Thymus (tissue), 11 donors: ENCODE measurements around the gene KCNG2. TPM values are rescaled to one million over a fixed set of nuclear protein-coding genes. Genes with fewer than 3 reads are reported as not detected.

ENCODE experiments used
- DNase-seq, 9 donors: peaks; one replicate each; pipeline ENCODE4 v3.0.0-alpha.2; 2013; ENCODE audit warnings: low spot score in 9 of 9, low read depth in 6 of 9, missing footprints in 1 of 9
- H3K27ac ChIP-seq, 2 donors: one replicate each; pipeline ENCODE4 v1.5.1; 2013; ENCODE audit warnings: control low read depth in 1 of 2, low read depth in 1 of 2, low read length in 1 of 2, mild to moderate bottlenecking in 1 of 2, moderate library complexity in 1 of 2
- H3K27me3 ChIP-seq, 2 donors: one replicate each; pipeline ENCODE4 v1.5.1; 2013; ENCODE audit warnings: low read length in 1 of 2; ENCODE audit not compliant: control insufficient read depth in 2 of 2, insufficient read depth in 1 of 2
- H3K36me3 ChIP-seq, 2 donors: one replicate each; pipeline ENCODE4 v1.5.1; 2013; ENCODE audit warnings: low read length in 1 of 2, mild to moderate bottlenecking in 1 of 2, moderate library complexity in 1 of 2; ENCODE audit not compliant: control insufficient read depth in 2 of 2, insufficient read depth in 2 of 2
- H3K4me1 ChIP-seq, 2 donors: one replicate each; pipeline ENCODE4 v1.5.1; 2013; ENCODE audit warnings: low read length in 2 of 2; ENCODE audit not compliant: control insufficient read depth in 2 of 2, insufficient read depth in 2 of 2
- H3K4me3 ChIP-seq, 2 donors: one replicate each; pipeline ENCODE4 v1.5.1; 2013; ENCODE audit warnings: low read length in 2 of 2, control low read depth in 1 of 2, mild to moderate bottlenecking in 1 of 2
- H3K9me3 ChIP-seq, 2 donors: one replicate each; pipeline ENCODE4 v1.5.1; 2013; ENCODE audit warnings: low read length in 1 of 2, mild to moderate bottlenecking in 1 of 2; ENCODE audit not compliant: control insufficient read depth in 2 of 2, insufficient read depth in 1 of 2
- WGBS: extraction: QIAGEN DNeasy Blood & Tissue Kit; methylation state at CpG from one replicate; pipeline ENCODE4 v1.1.7; 2013; 5-methylcytosine and 5-hydroxymethylcytosine counted together
- polyA plus RNA-seq: library from polyadenylated mRNA; stranded (reverse); fragments of 200-250 nt; gene quantifications from one replicate; pipeline ENCODE4 v1.2.3, GENCODE V29; 2013
- total RNA-seq: library from RNA; stranded (reverse); fragments of 120-200 nt; gene quantifications from one replicate; pipeline ENCODE4 v1.2.4, GENCODE V29; 2013
- donor health status: healthy.

The KCNG2 gene
- total and polyA plus RNA-seq, 2 donors, result 0.14 to 0.19 TPM

- no peak overlapping the region for H3K4me3 ChIP-seq
- H3K27ac ChIP-seq, result no peak overlapping the region
- 97% methylated on average over 8 of the region's 8 CpGs for WGBS
- no peaks in the 10 kb centered on the region for H3K27me3 ChIP-seq
- no peaks in the 10 kb centered on the region for H3K4me1 ChIP-seq
- H3K9me3 ChIP-seq, result peaks cover 20 to 82% of the 10 kb centered on the region in 2 donors
- peaks cover 5 to 26% of the 10 kb centered on the region in 2 donors for H3K36me3 ChIP-seq
- no peak for DNase-seq
Measured at GRCh38 chr18:79902075-79902474, 104.3 kb downstream of the KCNG2 start.

- H3K36me3 ChIP-seq, result peaks cover 5 to 26% of the 10 kb centered on the region in 2 donors
- H3K9me3 ChIP-seq, result peaks cover 19 to 79% of the 10 kb centered on the region in 2 donors
- H3K27ac ChIP-seq, result no peak overlapping the region
- H3K4me3 ChIP-seq, result no peak overlapping the region
- DNase-seq, result no peak
- no peaks in the 10 kb centered on the region for H3K27me3 ChIP-seq
- WGBS, result 97% methylated on average over 20 of the region's 20 CpGs
- no peaks in the 10 kb centered on the region for H3K4me1 ChIP-seq
Measured at GRCh38 chr18:79902640-79903039, 104.9 kb downstream of the KCNG2 start.

- DNase-seq, result no peak
- Histone ChIP-seq H3K36me3 (peaks cover 5 to 26% of the 10 kb centered on the region in 2 donors), H3K27ac (no peak overlapping the region), H3K9me3 (peaks cover 19 to 74% of the 10 kb centered on the region in 2 donors), H3K4me3 (no peak overlapping the region), H3K27me3 (no peaks in the 10 kb centered on the region), H3K4me1 (no peaks in the 10 kb centered on the region)
- WGBS, result 99% methylated on average over 28 of the region's 28 CpGs
Measured at GRCh38 chr18:79903071-79903635, 105.4 kb downstream of the KCNG2 start.

- WGBS, result 99% methylated on average over 25 of the region's 25 CpGs
- DNase-seq, result no peak
- H3K4me3 ChIP-seq, result no peak overlapping the region
- H3K27ac ChIP-seq, result no peak overlapping the region
- peaks cover 19 to 67% of the 10 kb centered on the region in 2 donors for H3K9me3 ChIP-seq
- peaks cover 5 to 26% of the 10 kb centered on the region in 2 donors for H3K36me3 ChIP-seq
- H3K27me3 ChIP-seq, result no peaks in the 10 kb centered on the region
- no peaks in the 10 kb centered on the region for H3K4me1 ChIP-seq
Measured at GRCh38 chr18:79903787-79904356, 106.1 kb downstream of the KCNG2 start.

GRCh38 chr18:79904357-79905147 is 106.8 kb downstream of the KCNG2 start:
- Histone ChIP-seq H3K4me3 (no peak overlapping the region), H3K4me1 (no peaks in the 10 kb centered on the region), H3K36me3 (peaks cover 5 to 29% of the 10 kb centered on the region in 2 donors), H3K9me3 (peaks cover 13 to 60% of the 10 kb centered on the region in 2 donors), H3K27me3 (no peaks in the 10 kb centered on the region), H3K27ac (peak overlapping the region; percentile 25 to 32)
- WGBS, result 95% methylated on average over 27 of the region's 27 CpGs
- peak in 1 of 9 donors; percentile 18 for DNase-seq

- 96% methylated on average over 21 of the region's 21 CpGs for WGBS
- no peak overlapping the region for H3K27ac ChIP-seq
- no peaks in the 10 kb centered on the region for H3K4me1 ChIP-seq
- no peak for DNase-seq
- no peaks in the 10 kb centered on the region for H3K27me3 ChIP-seq
- H3K36me3 ChIP-seq, result peaks cover 5 to 29% of the 10 kb centered on the region in 2 donors
- peaks cover 13 to 51% of the 10 kb centered on the region in 2 donors for H3K9me3 ChIP-seq
- H3K4me3 ChIP-seq, result no peak overlapping the region
Measured at GRCh38 chr18:79905389-79905911, 107.7 kb downstream of the KCNG2 start.

- Histone ChIP-seq H3K36me3 (peaks cover 5 to 30% of the 10 kb centered on the region in 2 donors), H3K27me3 (no peaks in the 10 kb centered on the region), H3K4me1 (no peaks in the 10 kb centered on the region), H3K27ac (no peak overlapping the region), H3K4me3 (no peak overlapping the region), H3K9me3 (peaks cover 13 to 47% of the 10 kb centered on the region in 2 donors)
- no peak for DNase-seq
- 94% methylated on average over 1 of the region's 1 CpG for WGBS
Measured at GRCh38 chr18:79905993-79906392, 108.3 kb downstream of the KCNG2 start.

- no peak overlapping the region for H3K4me3 ChIP-seq
- no peaks in the 10 kb centered on the region for H3K4me1 ChIP-seq
- peaks cover 11 to 42% of the 10 kb centered on the region in 2 donors for H3K9me3 ChIP-seq
- H3K27me3 ChIP-seq, result no peaks in the 10 kb centered on the region
- WGBS, result 96% methylated on average over 2 of the region's 2 CpGs
- H3K36me3 ChIP-seq, result peaks cover 5 to 33% of the 10 kb centered on the region in 2 donors
- no peak overlapping the region for H3K27ac ChIP-seq
- no peak for DNase-seq
Measured at GRCh38 chr18:79906706-79907105, 109.0 kb downstream of the KCNG2 start.
